ENCODE data around the gene TRIM7. TPM values are rescaled to one million over a fixed set of nuclear protein-coding genes. Genes with fewer than 3 reads are reported as not detected.
A peak's percentile ranks its signal among the peaks of the same experiment; 100 is the strongest.

TRIM7 gene
- total and polyA plus RNA-seq, 9 of the 15 experiments (the other 6 are each of a cell fraction or from before 2014, with no cell fraction given), result 2.6 to 14.9 (median 8.9) TPM

GRCh38 chr5:181188700-181189362, 16.2 kb downstream of the TRIM7 start (continued):
- TF ChIP-seq ESRRA (IDR thresholded peaks at IDR 0.05; ENCODE audit: borderline replicate concordance, low read depth), result no peak; the same call in 1 of the 2 replicates
- peak; percentile 68 for TF ChIP-seq ETS1 (conservative IDR thresholded peaks at IDR 0.05; ENCODE audit: control insufficient read depth, low read depth, low read length)
- no peak for TF ChIP-seq ZNF583 (CRISPR knock-in tag; IDR thresholded peaks at IDR 0.05)
- TF ChIP-seq HINFP (tag; conservative IDR thresholded peaks at IDR 0.05; ENCODE audit: low read depth), result no peak
- no peak for TF ChIP-seq MIER1 (IDR thresholded peaks at IDR 0.05; ENCODE audit: low read depth)
- TF ChIP-seq MECOM (CRISPR knock-in tag; IDR thresholded peaks at IDR 0.05), result no peak
- TF ChIP-seq FOXM1 (IDR thresholded peaks at IDR 0.05; ENCODE audit: low read depth), result peak; percentile 6; the same call in 1 of the 2 replicates
- TF ChIP-seq FOXM1 (CRISPR knock-in tag; IDR thresholded peaks at IDR 0.05; ENCODE audit: low read depth), result no peak
- TF ChIP-seq ZKSCAN3 (CRISPR knock-in tag; IDR thresholded peaks at IDR 0.05), result no peak
- no peak for TF ChIP-seq RERE (CRISPR knock-in tag; IDR thresholded peaks at IDR 0.05; ENCODE audit: borderline replicate concordance)
- TF ChIP-seq HMGXB4 (CRISPR knock-in tag; IDR thresholded peaks at IDR 0.05), result peak; percentile 61; the same call in 1 of the 2 replicates
- no peak for TF ChIP-seq ZNF766 (CRISPR knock-in tag; conservative IDR thresholded peaks at IDR 0.05)
- 0 out of 2 replicates have a peak, but pooled peaks have one; percentile 25 for TF ChIP-seq POLR2A (conservative IDR thresholded peaks at IDR 0.05)
